ENCODE data around the gene NINL.
"Not testable (repeated sequence)": the region's sequence is repeated elsewhere in the genome, so short reads cannot be mapped to it uniquely, and the experiment has no call there.

Gene NINL

DNA sequence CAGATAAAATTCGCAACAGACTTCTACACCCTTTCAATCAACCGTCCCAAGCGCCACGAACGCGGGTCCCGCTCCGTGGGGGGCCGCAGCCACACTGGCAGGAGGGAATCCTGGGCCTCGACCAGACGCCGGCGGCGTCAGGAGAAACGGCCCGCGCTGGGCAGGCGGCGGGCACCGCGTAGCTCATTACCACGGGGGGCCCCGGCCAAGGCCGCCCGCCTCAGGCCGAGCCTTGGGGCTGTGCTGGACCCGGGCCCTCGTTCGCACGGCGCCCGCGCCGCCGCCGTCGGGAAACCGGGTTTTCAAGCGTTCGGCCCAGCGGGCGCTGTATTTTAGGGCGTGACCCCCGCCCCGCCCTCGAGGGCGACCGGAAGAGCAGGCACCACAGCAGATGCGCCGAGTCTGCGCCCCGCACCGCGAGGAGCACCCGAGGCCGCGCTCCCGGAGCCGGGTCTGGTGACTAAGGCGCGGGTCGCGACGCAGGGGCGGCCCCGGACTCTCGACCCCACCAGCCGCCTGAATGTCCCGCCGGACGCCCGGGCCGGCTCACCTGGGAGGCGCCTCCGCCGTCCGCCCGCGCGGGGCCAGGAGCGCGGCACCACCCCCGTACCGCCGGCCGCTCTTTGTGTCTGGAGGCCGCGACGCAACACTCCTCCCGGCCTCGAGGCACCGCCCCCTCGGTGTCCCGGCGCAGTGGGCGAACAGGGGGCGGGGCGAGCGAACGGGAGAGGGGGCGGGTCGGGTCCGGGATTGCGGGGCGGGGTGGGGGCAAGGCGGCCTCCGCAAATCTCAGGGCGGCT, at the start of gene NINL:
NINL (minus strand) TSS at position 627 of the 800 bp plus-strand sequence. CDS start 58,944 bp downstream, outside the sequence.
- peak within 1 kb of the TSS; percentile 99 for H3K4me3 ChIP-seq (ENCODE audit: low read length)
- H3K27me3 ChIP-seq (ENCODE audit: insufficient read depth, low read length): no peaks in the 10 kb centered on the region; the same call in 1 of the 2 replicates
- peaks cover 9% of the 10 kb centered on the region for H3K36me3 ChIP-seq (ENCODE audit: insufficient read depth, low read depth, low read length)
- H3K9ac ChIP-seq (ENCODE audit: low read depth, low read length): peak within 1 kb of the TSS; percentile 99
- no peaks in the 10 kb centered on the region for H3K9me3 ChIP-seq (ENCODE audit: insufficient read depth, low read depth, low read length)
- peak within 1 kb of the TSS; percentile 76 for H3K27ac ChIP-seq (ENCODE audit: low read length)
- no peaks in the 10 kb centered on the region for H3K4me1 ChIP-seq (ENCODE audit: insufficient read depth, low read length)

DNA sequence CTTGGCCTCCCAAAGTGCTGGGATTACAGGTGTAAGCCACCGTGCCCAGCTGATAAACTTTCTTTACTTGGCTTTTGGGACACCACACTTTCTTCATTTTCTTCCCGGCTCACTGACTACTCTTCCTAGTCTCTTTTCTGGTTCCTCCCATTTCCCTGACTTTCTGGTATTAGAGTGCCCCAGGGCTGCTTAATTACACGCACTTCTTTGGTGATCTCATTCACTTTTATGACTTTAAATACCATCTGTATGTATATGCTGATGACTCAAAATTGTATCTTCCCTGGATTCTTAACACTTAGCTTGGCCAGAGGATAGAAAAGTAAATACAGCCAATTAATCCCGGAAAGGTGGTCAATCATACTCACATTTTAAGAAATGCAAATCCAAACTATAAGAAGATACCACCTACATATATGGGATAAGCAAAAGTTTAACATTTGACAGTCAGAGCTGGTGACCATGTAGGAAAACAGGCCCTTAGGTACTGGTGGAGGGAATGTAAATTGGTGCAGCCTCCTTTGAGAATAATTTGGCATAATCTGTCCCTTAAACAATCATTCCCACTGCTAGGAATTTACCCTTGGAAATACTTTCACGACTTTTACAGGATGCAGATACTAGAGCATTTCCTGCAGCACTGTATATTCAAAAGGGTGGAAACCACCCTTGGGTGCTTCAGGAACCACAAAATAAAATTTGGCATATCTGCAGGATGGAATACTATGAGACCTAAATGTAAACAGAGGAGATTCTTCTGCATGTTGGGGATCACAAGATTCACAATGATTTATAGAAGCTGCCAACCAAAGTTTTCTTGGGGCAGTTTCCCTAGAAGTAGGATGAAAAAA, 47.8 kb upstream of the NINL start:
- H3K36me3 ChIP-seq (ENCODE audit: insufficient read depth, low read depth, low read length): peaks cover 33% of the 10 kb centered on the region
- H3K4me1 ChIP-seq (ENCODE audit: insufficient read depth, low read length): no peaks in the 10 kb centered on the region
- H3K9me3 ChIP-seq (ENCODE audit: insufficient read depth, low read depth, low read length): peaks cover 21% of the 10 kb centered on the region; the same call in 1 of the 2 replicates
- H3K4me3 ChIP-seq (ENCODE audit: low read length): no peak overlapping the region
- H3K9ac ChIP-seq (ENCODE audit: low read depth, low read length): no peak overlapping the region
- no peak overlapping the region for H3K27ac ChIP-seq (ENCODE audit: low read length)
- no peaks in the 10 kb centered on the region for H3K27me3 ChIP-seq (ENCODE audit: insufficient read depth, low read length)

DNA sequence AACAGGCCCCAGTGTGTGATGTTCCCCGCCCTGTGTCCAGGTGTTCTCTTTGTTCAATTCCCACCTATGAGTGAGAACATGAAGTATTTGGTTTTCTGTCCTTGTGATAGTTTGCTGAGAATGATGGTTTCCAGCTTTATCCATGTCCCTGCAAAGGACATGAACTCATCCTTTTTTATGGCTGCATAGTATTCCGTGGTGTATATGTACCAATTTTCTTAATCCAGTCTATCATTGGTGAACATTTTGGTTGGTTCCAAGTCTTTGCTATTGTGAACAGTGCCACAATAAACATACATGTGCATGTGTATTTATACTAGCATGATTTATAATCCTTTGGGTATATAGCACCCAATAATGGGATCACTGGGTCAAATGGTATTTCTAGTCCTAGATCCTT, 45.3 kb upstream of the NINL start:
- H3K4me3 ChIP-seq (ENCODE audit: low read length); H3K27me3 ChIP-seq (ENCODE audit: insufficient read depth, low read length); H3K9me3 ChIP-seq (ENCODE audit: insufficient read depth, low read depth, low read length); H3K27ac ChIP-seq (ENCODE audit: low read length); H3K4me1 ChIP-seq (ENCODE audit: insufficient read depth, low read length); H3K9ac ChIP-seq (ENCODE audit: low read depth, low read length): not testable (repeated sequence)
- H3K36me3 ChIP-seq (ENCODE audit: insufficient read depth, low read depth, low read length): peaks cover 13% of the 10 kb centered on the region

GRCh38 chr20:25629816-25630499, 44.6 kb upstream of the NINL start:
- Histone ChIP-seq H3K27ac (ENCODE audit: low read length) (no peak overlapping the region), H3K27me3 (ENCODE audit: insufficient read depth, low read length) (no peaks in the 10 kb centered on the region), H3K9ac (ENCODE audit: low read depth, low read length) (no peak overlapping the region), H3K9me3 (ENCODE audit: insufficient read depth, low read depth, low read length) (peaks cover 2% of the 10 kb centered on the region; the same call in 1 of the 2 replicates), H3K4me3 (ENCODE audit: low read length) (no peak overlapping the region), H3K36me3 (ENCODE audit: insufficient read depth, low read depth, low read length) (peaks cover 8% of the 10 kb centered on the region), H3K4me1 (ENCODE audit: insufficient read depth, low read length) (0 out of 2 replicates have a peak, but pooled peaks cover 7% of the 10 kb centered on the region)

DNA sequence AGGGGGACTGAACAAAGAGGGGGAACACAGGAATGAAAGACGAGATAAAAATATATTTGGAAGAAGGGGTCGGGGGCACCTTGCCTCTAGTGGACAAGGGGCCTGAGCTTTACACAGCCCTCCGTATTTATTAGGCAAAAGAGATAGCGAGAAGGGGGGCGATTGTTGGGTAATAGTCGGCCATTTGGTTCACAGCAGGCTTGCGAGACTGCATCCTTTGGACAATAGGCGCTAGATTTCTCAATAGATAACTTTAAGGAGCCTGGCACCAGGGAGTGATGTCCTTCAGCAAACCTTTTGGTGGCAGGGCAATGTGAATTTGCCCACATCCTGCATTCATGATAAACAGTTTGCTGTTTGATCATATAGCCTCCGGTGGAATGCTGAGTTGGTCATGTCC, 41.4 kb upstream of the NINL start:
- H3K27me3 ChIP-seq (ENCODE audit: insufficient read depth, low read length): peaks cover 22% of the 10 kb centered on the region
- H3K27ac ChIP-seq (ENCODE audit: low read length): no peak overlapping the region
- H3K9ac ChIP-seq (ENCODE audit: low read depth, low read length): no peak overlapping the region
- H3K4me3 ChIP-seq (ENCODE audit: low read length): no peak overlapping the region
- no peaks in the 10 kb centered on the region for H3K36me3 ChIP-seq (ENCODE audit: insufficient read depth, low read depth, low read length)
- peaks cover 15% of the 10 kb centered on the region; the same call in 1 of the 2 replicates for H3K4me1 ChIP-seq (ENCODE audit: insufficient read depth, low read length)
- no peaks in the 10 kb centered on the region for H3K9me3 ChIP-seq (ENCODE audit: insufficient read depth, low read depth, low read length)

DNA sequence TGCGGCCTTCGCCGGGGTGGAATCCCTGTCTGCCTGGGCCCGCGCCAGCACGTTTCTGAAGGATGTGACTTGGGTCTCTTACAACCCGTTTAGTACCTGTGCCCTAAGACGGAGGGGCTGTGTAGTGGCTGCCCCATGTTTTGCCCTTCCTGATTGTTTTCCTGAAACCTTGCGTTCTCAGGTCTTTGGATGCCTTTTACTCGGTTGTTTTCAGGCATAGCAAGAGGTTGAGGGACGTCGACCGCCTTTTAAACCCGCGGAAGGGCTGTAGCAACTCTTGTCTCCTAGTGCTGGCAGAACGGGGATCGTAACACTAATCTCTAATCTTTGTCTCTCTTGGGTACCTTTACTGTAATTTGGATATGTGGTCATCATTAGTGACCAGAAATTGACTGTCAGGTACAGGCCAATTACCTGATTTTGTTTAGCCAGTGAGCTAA, 39.2 kb upstream of the NINL start:
- no peak overlapping the region for H3K27ac ChIP-seq (ENCODE audit: low read length)

GRCh38 chr20:25623736-25624499, 38.6 kb upstream of the NINL start, which contains the start of gene NANP:
TSS of gene NANP (minus strand) at chr20:25624014. CDS start at chr20:25623948, 66 bp downstream.
- Histone ChIP-seq H3K9me3 (ENCODE audit: insufficient read depth, low read depth, low read length) (no peaks in the 10 kb centered on the region), H3K27ac (ENCODE audit: low read length) (peak within 1 kb of the TSS; percentile 68), H3K27me3 (ENCODE audit: insufficient read depth, low read length) (peaks cover 22% of the 10 kb centered on the region), H3K4me3 (ENCODE audit: low read length) (peak within 1 kb of the TSS; percentile 82), H3K4me1 (ENCODE audit: insufficient read depth, low read length) (peaks cover 18% of the 10 kb centered on the region), H3K9ac (ENCODE audit: low read depth, low read length) (peak within 1 kb of the TSS; percentile 82), H3K36me3 (ENCODE audit: insufficient read depth, low read depth, low read length) (no peaks in the 10 kb centered on the region)

More for the DNA sequence above, 39.2 kb upstream of the NINL start:
- H3K4me1 ChIP-seq (ENCODE audit: insufficient read depth, low read length): peaks cover 18% of the 10 kb centered on the region
- H3K36me3 ChIP-seq (ENCODE audit: insufficient read depth, low read depth, low read length): no peaks in the 10 kb centered on the region
- H3K27me3 ChIP-seq (ENCODE audit: insufficient read depth, low read length): peaks cover 22% of the 10 kb centered on the region
- peak overlapping the region; percentile 82 for H3K4me3 ChIP-seq (ENCODE audit: low read length)
- peak overlapping the region; percentile 82 for H3K9ac ChIP-seq (ENCODE audit: low read depth, low read length)
- H3K9me3 ChIP-seq (ENCODE audit: insufficient read depth, low read depth, low read length): no peaks in the 10 kb centered on the region

- Histone ChIP-seq H3K27me3 (ENCODE audit: insufficient read depth, low read length) (peaks cover 22% of the 10 kb centered on the region), H3K4me3 (ENCODE audit: low read length) (peak overlapping the region; percentile 82), H3K36me3 (ENCODE audit: insufficient read depth, low read depth, low read length) (no peaks in the 10 kb centered on the region), H3K9me3 (ENCODE audit: insufficient read depth, low read depth, low read length) (no peaks in the 10 kb centered on the region), H3K9ac (ENCODE audit: low read depth, low read length) (peak overlapping the region; percentile 82), H3K27ac (ENCODE audit: low read length) (no peak overlapping the region), H3K4me1 (ENCODE audit: insufficient read depth, low read length) (peaks cover 18% of the 10 kb centered on the region)
Measured at GRCh38 chr20:25623225-25623735, 37.9 kb upstream of the NINL start.

DNA sequence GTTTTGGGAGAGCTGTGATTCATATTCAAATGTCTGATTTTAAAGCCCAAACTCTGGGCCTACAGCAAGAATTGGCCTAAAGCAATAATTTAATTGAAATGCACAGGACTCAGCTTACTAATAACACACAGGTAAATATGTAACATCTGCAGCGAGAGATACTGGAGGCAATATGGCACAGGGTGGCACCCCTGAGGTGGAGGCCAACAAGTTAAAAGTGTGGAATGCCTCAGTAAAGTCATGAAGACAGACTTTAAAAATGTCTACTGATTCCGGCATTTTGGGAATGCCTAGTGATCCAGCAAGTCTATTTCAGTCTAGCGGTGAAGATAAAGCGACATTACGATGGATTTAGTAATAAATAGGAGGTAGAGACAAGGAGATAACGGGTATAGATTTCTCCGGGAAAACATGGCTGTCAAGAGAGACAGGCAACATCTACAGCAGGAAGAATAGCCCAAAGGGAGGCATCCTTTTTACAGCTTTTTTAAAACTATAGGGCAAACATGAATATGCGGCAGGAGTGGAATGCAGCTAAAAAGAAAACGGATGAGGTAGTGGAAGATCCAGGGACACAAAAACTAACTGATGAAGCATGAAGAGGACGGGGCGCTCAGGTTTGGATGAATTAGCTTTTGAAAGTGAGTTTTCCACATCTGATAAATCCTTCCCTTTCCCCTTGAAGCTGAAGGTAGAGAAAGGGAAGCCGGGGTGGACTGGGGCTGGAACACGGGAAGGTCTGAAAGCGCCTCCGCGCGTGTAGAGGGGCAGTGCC, 37.3 kb upstream of the NINL start:
- H3K4me3 ChIP-seq (ENCODE audit: low read length): peak overlapping the region; percentile 82
- peak overlapping the region; percentile 82 for H3K9ac ChIP-seq (ENCODE audit: low read depth, low read length)
- no peak overlapping the region for H3K27ac ChIP-seq (ENCODE audit: low read length)
- no peaks in the 10 kb centered on the region for H3K36me3 ChIP-seq (ENCODE audit: insufficient read depth, low read depth, low read length)
- peaks cover 18% of the 10 kb centered on the region for H3K4me1 ChIP-seq (ENCODE audit: insufficient read depth, low read length)
- H3K27me3 ChIP-seq (ENCODE audit: insufficient read depth, low read length): peaks cover 22% of the 10 kb centered on the region
- no peaks in the 10 kb centered on the region for H3K9me3 ChIP-seq (ENCODE audit: insufficient read depth, low read depth, low read length)

DNA sequence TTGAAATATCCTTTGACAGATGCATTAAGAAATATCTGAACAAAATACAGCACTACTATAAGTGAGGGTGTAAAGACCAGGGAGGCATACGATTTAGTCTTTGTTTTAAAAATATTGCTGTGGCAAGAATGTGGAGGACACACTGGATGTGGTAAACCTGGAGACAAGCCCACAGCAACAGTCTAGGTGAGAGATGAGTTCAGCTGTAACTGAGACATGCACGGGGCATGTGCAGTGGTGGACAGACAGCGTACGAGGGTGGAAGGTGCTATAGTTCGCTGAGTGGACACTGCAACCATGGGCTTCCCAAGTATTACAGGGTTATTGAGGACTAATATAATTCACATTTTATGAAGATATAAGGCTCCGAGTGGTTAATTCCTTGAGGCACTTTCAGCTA, 36.7 kb upstream of the NINL start:
- H3K4me1 ChIP-seq (ENCODE audit: insufficient read depth, low read length): peaks cover 18% of the 10 kb centered on the region
- H3K27ac ChIP-seq (ENCODE audit: low read length): no peak overlapping the region
- no peaks in the 10 kb centered on the region for H3K9me3 ChIP-seq (ENCODE audit: insufficient read depth, low read depth, low read length)
- H3K4me3 ChIP-seq (ENCODE audit: low read length): peak overlapping the region; percentile 82
- H3K36me3 ChIP-seq (ENCODE audit: insufficient read depth, low read depth, low read length): no peaks in the 10 kb centered on the region
- peak overlapping the region; percentile 82; the same call in 1 of the 2 replicates for H3K9ac ChIP-seq (ENCODE audit: low read depth, low read length)
- H3K27me3 ChIP-seq (ENCODE audit: insufficient read depth, low read length): peaks cover 22% of the 10 kb centered on the region
